ENCODE results near the gene COTL1. TPM values are rescaled to one million over a fixed set of nuclear protein-coding genes. Genes with fewer than 3 reads are reported as not detected.

The COTL1 gene
- total and polyA plus RNA-seq, 9 of the 15 experiments (the other 6 are each of a cell fraction or from before 2014, with no cell fraction given): 27.7 to 185 (median 72.5) TPM

DNA sequence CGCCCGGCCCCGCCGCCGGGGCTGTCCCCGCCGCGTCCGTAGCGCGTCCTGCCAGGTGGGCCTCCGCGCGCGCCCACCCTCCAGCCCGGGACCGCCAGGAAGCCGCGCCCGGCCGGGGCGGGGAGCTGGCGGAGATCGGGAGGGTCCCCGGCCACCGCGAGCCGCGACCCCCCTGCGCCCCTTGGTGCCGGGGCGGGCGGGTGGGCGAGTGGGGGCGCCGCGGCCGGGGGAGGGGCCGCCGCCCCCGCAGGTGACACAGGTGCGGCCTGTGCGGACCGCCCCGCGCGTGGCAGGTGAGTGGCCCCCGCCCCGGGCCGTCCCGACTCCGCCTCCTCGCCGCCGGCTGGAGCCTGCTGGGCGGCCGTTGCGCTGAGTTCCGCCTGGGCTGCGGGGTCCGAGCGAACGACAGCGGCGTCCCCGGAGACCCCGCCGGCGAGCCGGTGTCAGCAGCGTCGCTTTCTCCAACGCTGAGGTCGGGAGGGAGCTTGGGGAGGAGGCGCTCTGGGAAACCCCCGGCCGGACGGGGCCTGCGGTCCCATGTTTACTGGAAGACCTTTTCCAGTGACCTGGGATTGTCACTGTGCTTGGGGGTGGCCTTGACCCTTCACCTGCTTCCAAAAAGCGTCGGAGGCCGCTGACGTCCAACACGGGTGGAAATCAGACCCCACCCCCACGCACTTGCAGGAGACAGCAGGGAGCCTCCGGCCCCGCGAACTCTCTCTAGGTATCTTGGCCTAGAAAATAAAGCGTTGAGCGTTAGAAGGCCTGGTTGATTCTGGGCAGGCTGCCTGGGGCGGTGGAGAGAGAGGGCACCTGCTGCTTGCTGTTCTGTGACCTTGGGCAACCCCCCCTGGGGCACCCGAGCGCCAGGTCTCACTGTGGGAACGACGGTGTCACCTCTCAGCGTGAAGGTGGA lies 31.0 kb upstream of the COTL1 start (continued):
- TF ChIP-seq, protein P1, sequence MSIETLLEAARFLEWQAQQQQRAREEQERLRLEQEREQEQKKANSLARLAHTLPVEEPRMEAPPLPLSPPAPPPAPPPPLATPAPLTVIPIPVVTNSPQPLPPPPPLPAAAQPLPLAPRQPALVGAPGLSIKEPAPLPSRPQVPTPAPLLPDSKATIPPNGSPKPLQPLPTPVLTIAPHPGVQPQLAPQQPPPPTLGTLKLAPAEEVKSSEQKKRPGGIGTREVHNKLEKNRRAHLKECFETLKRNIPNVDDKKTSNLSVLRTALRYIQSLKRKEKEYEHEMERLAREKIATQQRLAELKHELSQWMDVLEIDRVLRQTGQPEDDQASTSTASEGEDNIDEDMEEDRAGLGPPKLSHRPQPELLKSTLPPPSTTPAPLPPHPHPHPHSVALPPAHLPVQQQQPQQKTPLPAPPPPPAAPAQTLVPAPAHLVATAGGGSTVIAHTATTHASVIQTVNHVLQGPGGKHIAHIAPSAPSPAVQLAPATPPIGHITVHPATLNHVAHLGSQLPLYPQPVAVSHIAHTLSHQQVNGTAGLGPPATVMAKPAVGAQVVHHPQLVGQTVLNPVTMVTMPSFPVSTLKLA (conservative IDR thresholded peaks at IDR 0.05): peak in 1 of 2 experiments; percentile 37; a peak in 2 of 4 replicates
- no peak for TF ChIP-seq POLR2AphosphoS5 (IDR thresholded peaks at IDR 0.05; ENCODE audit: control insufficient read depth, insufficient read depth, low read depth, low read length)
- no peak for TF ChIP-seq KLF6 (CRISPR knock-in tag; IDR thresholded peaks at IDR 0.05; ENCODE audit: borderline replicate concordance)
- no peak for TF ChIP-seq CREB1 (IDR thresholded peaks at IDR 0.05)
- TF ChIP-seq CREB1 (CRISPR knock-in tag; IDR thresholded peaks at IDR 0.05): peak; percentile 49; the same call in 1 of the 2 replicates
- no peak for TF ChIP-seq TOE1 (IDR thresholded peaks at IDR 0.05; ENCODE audit: borderline replicate concordance)
- peak; percentile 44; the same call in 1 of the 2 replicates for TF ChIP-seq TOE1 (CRISPR knock-in tag; IDR thresholded peaks at IDR 0.05; ENCODE audit: borderline replicate concordance, low read depth)
- TF ChIP-seq ZNF644 (tag; IDR thresholded peaks at IDR 0.05; ENCODE audit: low read depth): no peak
- 0 out of 2 replicates have a peak, but pooled peaks have one; percentile 28 for TF ChIP-seq SMARCE1 (IDR thresholded peaks at IDR 0.05)
- no peak for TF ChIP-seq PTBP1 (IDR thresholded peaks at IDR 0.05; ENCODE audit: low read depth, low read length)
- no peak for TF ChIP-seq ZBTB43 (CRISPR knock-in tag; IDR thresholded peaks at IDR 0.05)
- no peak for TF ChIP-seq HES1 (IDR thresholded peaks at IDR 0.05; ENCODE audit: low read depth)
- TF ChIP-seq NR2C1 (IDR thresholded peaks at IDR 0.05): peak; percentile 48; the same call in 1 of the 2 replicates
- TF ChIP-seq NR2C1 (tag; IDR thresholded peaks at IDR 0.05): peak; percentile 62; the same call in 1 of the 2 replicates
- TF ChIP-seq NR2C2 (CRISPR knock-in tag; IDR thresholded peaks at IDR 0.05): no peak
- TF ChIP-seq NR2C2 (tag; IDR thresholded peaks at IDR 0.05): peak; percentile 80
- TF ChIP-seq MED1 (CRISPR knock-in tag; IDR thresholded peaks at IDR 0.05; ENCODE audit: borderline replicate concordance): 0 out of 2 replicates have a peak, but pooled peaks have one; percentile 52
- peak; percentile 46; the same call in 1 of the 2 replicates for TF ChIP-seq SP1 (CRISPR knock-in tag; IDR thresholded peaks at IDR 0.05)
- no peak for TF ChIP-seq POLR2H (tag; IDR thresholded peaks at IDR 0.05; ENCODE audit: low read depth)

All from K562 (cell line).